Erythroblast (primary cell): ENCODE results near the gene CDK7.

ENCODE experiments used
- GATA1 ChIP-seq: IDR thresholded peaks from 2 replicates; pipeline ENCODE4 v1.6.1; 2011; ENCODE audit warnings: low read depth, mild to moderate bottlenecking, control low read depth, low read length, moderate library complexity
- POLR2A ChIP-seq: IDR thresholded peaks from 2 replicates; pipeline ENCODE4 v1.6.1; 2011; ENCODE audit warnings: mild to moderate bottlenecking, low read length

DNA sequence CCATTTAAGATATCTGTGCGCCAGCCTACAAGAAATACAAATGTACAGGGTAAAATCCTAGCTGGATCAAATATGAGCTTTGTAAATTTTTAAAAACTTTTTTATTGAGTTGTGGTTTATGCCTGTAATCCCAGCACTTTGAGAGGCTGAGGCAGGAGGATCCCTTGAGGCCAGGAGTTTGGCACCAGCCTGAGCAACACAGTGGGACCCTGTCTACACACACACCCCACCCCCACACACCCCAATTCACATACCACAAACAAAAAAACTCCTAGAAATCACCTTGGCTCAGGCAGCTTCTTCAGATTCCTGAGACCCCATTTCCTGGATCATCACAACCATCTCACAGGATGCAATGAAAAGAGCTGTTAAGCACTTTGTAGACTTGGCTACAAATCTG is 46.4 kb downstream of the CDK7 start:
- TF ChIP-seq POLR2A (no peak), GATA1 (no peak)
